Heart left ventricle (tissue), 13 donors: ENCODE results near the gene HERC6.

ENCODE experiments used
- POLR2A ChIP-seq, 2 donors: fragments of 450-650 bp; IDR thresholded peaks; one replicate each; pipeline ENCODE4 v1.6.1; 2017; ENCODE audit warnings: antibody characterized with exemption in 2 of 2, mild to moderate bottlenecking in 2 of 2, moderate library complexity in 2 of 2
- TF ChIP-seq, protein P1 (sequence below), 12 donors: fragments of 200-600 bp; sonication (generic) in 4 of 12; IDR thresholded peaks; one replicate each; pipeline versions ENCODE4 v1.5.0 to v1.8.0; 2018 to 2022; ENCODE audit warnings: antibody characterized with exemption in 12 of 12, mild to moderate bottlenecking in 5 of 12
- donor health status: ischemic (EF 13 %, LVEDD 7.1; RV severe dilation, severe dysfunction).
- donor health status: DM: no; HTN: yes; CAD: no.
- donor health status: DM: no; HTN: no; CAD: no.
- donor health status: ischemic (EF 25% LVEDD 6.9; RV normal size, moderate dysfunction).
- donor health status: ischemic (EF 25% LVEDD 5.7; RV mildly dilated, moderate dysfunction).
- donor health status: ischemic (EF 35%, LVEDD 5.7; RV mildly dilated, moderate dysfunction).
- donor health status: nonischemic (EF 11% LVEDD 7.7; RV severe dilation, severe dysfunction).
- donor health status: DM: yes; HTN: yes; CAD: no.
- donor health status: PGD.
- donor health status: ischemic (EF 29% LVEDD 5.4; RV normal size, mild dysfunction).
- donor health status: nonischemic (EF 23%, LVEDD 6.1; RV moderate dilation, normal function).

DNA sequence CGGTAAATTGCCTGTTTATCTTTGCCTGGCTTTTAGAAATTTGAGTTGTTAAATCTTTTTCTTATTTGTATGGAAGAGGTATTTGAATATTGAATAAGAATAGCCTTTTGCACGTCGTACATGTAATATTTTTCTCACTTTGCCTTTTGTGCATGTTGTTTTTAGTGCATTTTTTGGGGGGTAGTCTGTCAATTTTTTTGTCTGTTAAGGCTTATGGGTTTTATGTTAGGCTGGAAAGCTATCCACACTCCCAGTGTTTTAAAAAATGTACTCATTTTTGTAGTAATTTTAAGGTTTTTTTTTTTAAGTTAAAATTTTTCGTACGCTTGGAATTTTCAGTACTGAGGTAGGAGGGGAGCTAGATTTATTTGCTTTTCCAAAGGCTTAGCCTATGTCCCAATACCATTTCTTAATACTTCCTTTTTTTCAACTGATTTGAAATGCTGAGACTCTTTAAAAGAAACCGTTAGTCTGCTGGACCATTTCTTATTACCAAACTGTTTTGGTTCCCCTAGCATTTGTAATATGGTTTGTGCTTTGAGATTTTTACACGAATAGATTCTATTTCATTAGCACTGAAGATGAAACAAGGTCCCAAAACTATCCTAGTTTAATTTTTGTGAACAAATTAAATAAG, 79.6 kb downstream of the HERC6 start:
- TF ChIP-seq, protein P1, sequence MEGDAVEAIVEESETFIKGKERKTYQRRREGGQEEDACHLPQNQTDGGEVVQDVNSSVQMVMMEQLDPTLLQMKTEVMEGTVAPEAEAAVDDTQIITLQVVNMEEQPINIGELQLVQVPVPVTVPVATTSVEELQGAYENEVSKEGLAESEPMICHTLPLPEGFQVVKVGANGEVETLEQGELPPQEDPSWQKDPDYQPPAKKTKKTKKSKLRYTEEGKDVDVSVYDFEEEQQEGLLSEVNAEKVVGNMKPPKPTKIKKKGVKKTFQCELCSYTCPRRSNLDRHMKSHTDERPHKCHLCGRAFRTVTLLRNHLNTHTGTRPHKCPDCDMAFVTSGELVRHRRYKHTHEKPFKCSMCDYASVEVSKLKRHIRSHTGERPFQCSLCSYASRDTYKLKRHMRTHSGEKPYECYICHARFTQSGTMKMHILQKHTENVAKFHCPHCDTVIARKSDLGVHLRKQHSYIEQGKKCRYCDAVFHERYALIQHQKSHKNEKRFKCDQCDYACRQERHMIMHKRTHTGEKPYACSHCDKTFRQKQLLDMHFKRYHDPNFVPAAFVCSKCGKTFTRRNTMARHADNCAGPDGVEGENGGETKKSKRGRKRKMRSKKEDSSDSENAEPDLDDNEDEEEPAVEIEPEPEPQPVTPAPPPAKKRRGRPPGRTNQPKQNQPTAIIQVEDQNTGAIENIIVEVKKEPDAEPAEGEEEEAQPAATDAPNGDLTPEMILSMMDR (IDR thresholded peaks at IDR 0.05): no peak
- TF ChIP-seq POLR2A (IDR thresholded peaks at IDR 0.05): no peak
